ENCODE measurements around the gene ADAM15. TPM values are rescaled to one million over a fixed set of nuclear protein-coding genes. Genes with fewer than 3 reads are reported as not detected.
A peak's percentile ranks its signal among the peaks of the same experiment; 100 is the strongest.

ADAM15 gene
- total and polyA plus RNA-seq, 2 experiments from 2014 or later: 19.5 to 25.2 TPM

DNA sequence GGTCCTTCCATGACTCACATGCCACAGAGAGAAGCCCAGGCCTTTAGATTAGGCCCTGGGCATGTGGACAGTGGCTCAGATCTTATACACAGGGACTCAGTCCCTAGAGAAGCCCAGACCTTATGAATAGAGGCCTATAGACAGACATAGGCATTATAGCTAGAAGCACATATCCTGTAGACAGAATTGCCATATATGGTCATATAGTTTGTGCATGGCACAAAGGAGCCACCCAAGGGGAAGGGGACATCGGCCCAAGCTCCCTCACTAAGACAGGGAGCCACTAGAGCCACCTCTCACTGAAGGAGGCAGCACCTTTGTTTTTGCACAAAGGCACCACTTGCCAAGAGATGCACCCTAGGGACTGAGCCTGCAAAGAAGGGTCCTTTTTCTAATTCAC, 25.3 kb downstream of the ADAM15 start:
- no peaks in the 10 kb centered on the region for H3K9me3 ChIP-seq (ENCODE audit: low read depth)
- peaks cover 6% of the 10 kb centered on the region for H3K27me3 ChIP-seq
- H3K4me1 ChIP-seq (ENCODE audit: low read depth): peaks cover 13% of the 10 kb centered on the region
- TF ChIP-seq, protein P1, sequence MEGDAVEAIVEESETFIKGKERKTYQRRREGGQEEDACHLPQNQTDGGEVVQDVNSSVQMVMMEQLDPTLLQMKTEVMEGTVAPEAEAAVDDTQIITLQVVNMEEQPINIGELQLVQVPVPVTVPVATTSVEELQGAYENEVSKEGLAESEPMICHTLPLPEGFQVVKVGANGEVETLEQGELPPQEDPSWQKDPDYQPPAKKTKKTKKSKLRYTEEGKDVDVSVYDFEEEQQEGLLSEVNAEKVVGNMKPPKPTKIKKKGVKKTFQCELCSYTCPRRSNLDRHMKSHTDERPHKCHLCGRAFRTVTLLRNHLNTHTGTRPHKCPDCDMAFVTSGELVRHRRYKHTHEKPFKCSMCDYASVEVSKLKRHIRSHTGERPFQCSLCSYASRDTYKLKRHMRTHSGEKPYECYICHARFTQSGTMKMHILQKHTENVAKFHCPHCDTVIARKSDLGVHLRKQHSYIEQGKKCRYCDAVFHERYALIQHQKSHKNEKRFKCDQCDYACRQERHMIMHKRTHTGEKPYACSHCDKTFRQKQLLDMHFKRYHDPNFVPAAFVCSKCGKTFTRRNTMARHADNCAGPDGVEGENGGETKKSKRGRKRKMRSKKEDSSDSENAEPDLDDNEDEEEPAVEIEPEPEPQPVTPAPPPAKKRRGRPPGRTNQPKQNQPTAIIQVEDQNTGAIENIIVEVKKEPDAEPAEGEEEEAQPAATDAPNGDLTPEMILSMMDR (IDR thresholded peaks at IDR 0.05; ENCODE audit: low read depth, low read length): no peak
- H3K27ac ChIP-seq: peak overlapping the region; percentile 13
- no peak overlapping the region for H3K4me3 ChIP-seq
- no peak for DNase-seq (ENCODE audit: low read depth in 1 of 2, low spot score in 1 of 2)
- H3K36me3 ChIP-seq: no peaks in the 10 kb centered on the region

- Histone ChIP-seq H3K27ac (no peak overlapping the region), H3K9me3 (ENCODE audit: low read depth) (no peaks in the 10 kb centered on the region), H3K4me1 (ENCODE audit: low read depth) (peaks cover 10% of the 10 kb centered on the region), H3K4me3 (no peak overlapping the region), H3K36me3 (no peaks in the 10 kb centered on the region), H3K27me3 (peaks cover 16% of the 10 kb centered on the region)
- no peak for DNase-seq (ENCODE audit: low read depth in 1 of 2, low spot score in 1 of 2)
- TF ChIP-seq, protein P1 (IDR thresholded peaks at IDR 0.05; ENCODE audit: low read depth, low read length): no peak
Observed at GRCh38 chr1:155077346-155077745, 26.2 kb downstream of the ADAM15 start.

- peak in 1 of 2 donors; percentile 18 for DNase-seq (ENCODE audit: low read depth in 1 of 2, low spot score in 1 of 2)
Observed at GRCh38 chr1:155077758-155078445, 26.8 kb downstream of the ADAM15 start.

GRCh38 chr1:155078469-155079209, 27.5 kb downstream of the ADAM15 start, which contains the start of gene EFNA3:
TSS of gene EFNA3 (plus strand) at chr1:155078837. CDS start at chr1:155078942, 105 bp downstream.
- peak; percentile 61 to 84 for DNase-seq (ENCODE audit: low read depth in 1 of 2, low spot score in 1 of 2)
- H3K27me3 ChIP-seq: peaks cover 26% of the 10 kb centered on the region
- H3K27ac ChIP-seq: no peak within 1 kb of the TSS
- H3K4me3 ChIP-seq: peak within 1 kb of the TSS; percentile 45
- TF ChIP-seq, protein P1 (IDR thresholded peaks at IDR 0.05; ENCODE audit: low read depth, low read length): no peak
- peaks cover 10% of the 10 kb centered on the region for H3K4me1 ChIP-seq (ENCODE audit: low read depth)
- H3K36me3 ChIP-seq: no peaks in the 10 kb centered on the region
- no peaks in the 10 kb centered on the region for H3K9me3 ChIP-seq (ENCODE audit: low read depth)

More at GRCh38 chr1:155077758-155078445, 26.8 kb downstream of the ADAM15 start:
- Histone ChIP-seq H3K27ac (no peak overlapping the region), H3K27me3 (peaks cover 22% of the 10 kb centered on the region), H3K4me3 (no peak overlapping the region), H3K4me1 (ENCODE audit: low read depth) (peaks cover 10% of the 10 kb centered on the region), H3K36me3 (no peaks in the 10 kb centered on the region), H3K9me3 (ENCODE audit: low read depth) (no peaks in the 10 kb centered on the region)
- TF ChIP-seq, protein P1 (IDR thresholded peaks at IDR 0.05; ENCODE audit: low read depth, low read length): no peak

DNA sequence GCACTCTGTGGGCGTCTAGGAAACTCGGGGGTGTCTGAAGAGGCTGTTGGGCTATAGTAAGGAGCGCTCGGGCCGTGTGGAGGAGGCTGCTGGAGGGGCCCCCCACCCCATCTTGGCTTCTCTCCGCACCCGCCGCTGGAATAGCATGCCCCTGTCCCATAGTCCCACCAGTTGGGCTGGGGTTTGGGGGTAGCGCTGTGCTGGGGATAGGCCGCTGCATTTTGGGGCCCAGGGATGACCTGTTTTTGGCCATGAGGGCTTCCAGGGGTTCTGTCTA, 28.0 kb downstream of the ADAM15 start:
- H3K27ac ChIP-seq: no peak overlapping the region
- TF ChIP-seq, protein P1 (IDR thresholded peaks at IDR 0.05; ENCODE audit: low read depth, low read length): no peak
- peaks cover 10% of the 10 kb centered on the region for H3K4me1 ChIP-seq (ENCODE audit: low read depth)
- H3K4me3 ChIP-seq: peak overlapping the region; percentile 45
- no peaks in the 10 kb centered on the region for H3K36me3 ChIP-seq
- H3K9me3 ChIP-seq (ENCODE audit: low read depth): no peaks in the 10 kb centered on the region
- DNase-seq (ENCODE audit: low read depth in 1 of 2, low spot score in 1 of 2): no peak
- peaks cover 26% of the 10 kb centered on the region for H3K27me3 ChIP-seq

Measured in cardiac muscle cell (in vitro differentiated cells and primary cell).